ENCODE results near the gene MAGEF1. TPM values are rescaled to one million over a fixed set of nuclear protein-coding genes. Genes with fewer than 3 reads are reported as not detected.

The MAGEF1 gene
- total RNA-seq, 8 experiments from 2014 or later: 52.0 to 118 (median 81.4) TPM

GRCh38 chr3:184740509-184741258, 28.8 kb upstream of the MAGEF1 start:
- H3K4me1 ChIP-seq (replicated peaks in 1 of 2): peaks cover 16 to 17% of the 10 kb centered on the region in 2 donors
- no peak overlapping the region for H3K4me3 ChIP-seq
- no peak overlapping the region for H3K27ac ChIP-seq
- peak in 7 of 8 experiments; percentile 19 to 64 (median 51) for ATAC-seq (replicated peaks in 6 of 8)
- 0 to 100% (median 72%) methylated on average over 1 to 3 of the region's 9 CpGs; no CpG with 5 or more reads in 4 of the 10 experiments for WGBS, 10 experiments
- in situ Hi-C loops (cut with MboI; ENCODE audit: low pct_unique_long_range_greater_than_20kb in 2 of 9, low sequenced_read_pairs in 9 of 9, unreplicated experiment in 9 of 9): no loop called here

- 70 to 100% (median 88%) methylated on average over 1 to 5 of the region's 5 CpGs; no CpG with 5 or more reads in 2 of the 10 experiments for WGBS, 10 experiments
- Histone ChIP-seq H3K4me1 (replicated peaks in 1 of 2) (peaks cover 16 to 17% of the 10 kb centered on the region in 2 donors), H3K4me3 (no peak overlapping the region), H3K27ac (no peak overlapping the region)
- no peak for ATAC-seq (replicated peaks in 6 of 8)
- in situ Hi-C loops (cut with MboI; ENCODE audit: low pct_unique_long_range_greater_than_20kb in 2 of 9, low sequenced_read_pairs in 9 of 9, unreplicated experiment in 9 of 9): no loop called here
Measured at GRCh38 chr3:184739594-184740505, 28.0 kb upstream of the MAGEF1 start.

DNA sequence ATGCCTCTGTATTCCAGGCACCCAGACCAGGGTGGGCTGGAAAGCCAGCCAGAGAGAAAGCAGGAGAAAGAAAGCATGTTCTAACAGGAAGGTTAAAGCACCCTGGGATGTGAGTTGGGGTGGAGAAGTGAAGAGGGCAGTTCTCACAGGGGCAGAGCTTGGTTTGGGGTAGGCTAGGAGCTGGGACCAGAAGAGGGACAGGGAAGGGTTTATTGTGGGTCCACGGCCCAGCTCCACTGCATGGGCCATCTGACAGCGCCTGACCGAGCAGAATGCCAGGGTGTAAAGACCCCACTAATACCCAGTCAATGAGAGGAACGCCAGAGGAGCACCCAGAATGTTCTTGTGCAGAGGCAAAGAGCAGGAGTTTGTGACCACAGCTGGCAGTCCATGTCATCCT, 27.1 kb upstream of the MAGEF1 start:
- WGBS, 10 experiments: 70 to 100% (median 94%) methylated on average over 1 to 3 of the region's 4 CpGs; no CpG with 5 or more reads in 5 of the 10 experiments
- Histone ChIP-seq H3K4me3 (no peak overlapping the region), H3K4me1 (replicated peaks in 1 of 2) (peaks cover 16 to 17% of the 10 kb centered on the region in 2 donors), H3K27ac (no peak overlapping the region)
- ATAC-seq (replicated peaks in 6 of 8): no peak
- in situ Hi-C loops (cut with MboI; ENCODE audit: low pct_unique_long_range_greater_than_20kb in 2 of 9, low sequenced_read_pairs in 9 of 9, unreplicated experiment in 9 of 9): no loop called here

DNA sequence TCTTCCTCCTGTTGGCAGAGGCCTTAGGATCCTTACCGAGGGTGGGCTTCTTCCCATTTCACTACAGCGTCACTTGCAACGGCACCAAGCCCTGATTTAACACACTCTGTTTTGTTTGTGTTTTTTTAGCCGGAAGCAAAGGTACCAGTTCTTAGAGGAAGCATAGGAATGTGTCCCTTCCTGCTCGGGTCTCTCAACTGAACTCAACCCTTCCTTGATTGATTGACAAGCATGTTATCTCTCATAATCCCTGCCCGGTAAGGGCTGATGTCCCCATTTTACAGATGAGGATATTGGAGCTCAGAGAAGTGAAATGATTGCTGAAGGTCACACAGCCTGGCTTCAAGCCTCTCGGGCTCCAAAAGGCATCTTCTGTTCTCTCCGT, 26.6 kb upstream of the MAGEF1 start:
- Histone ChIP-seq H3K4me3 (no peak overlapping the region), H3K27ac (no peak overlapping the region), H3K4me1 (replicated peaks in 1 of 2) (peaks cover 16 to 17% of the 10 kb centered on the region in 2 donors)
- WGBS, 10 experiments: 74 to 100% (median 83%) methylated on average over 2 to 7 of the region's 8 CpGs; no CpG with 5 or more reads in 3 of the 10 experiments
- in situ Hi-C loops (cut with MboI; ENCODE audit: low pct_unique_long_range_greater_than_20kb in 2 of 9, low sequenced_read_pairs in 9 of 9, unreplicated experiment in 9 of 9): no loop called here
- no peak for ATAC-seq (replicated peaks in 6 of 8)

- no peak overlapping the region for H3K4me3 ChIP-seq
- in situ Hi-C loops (cut with MboI; ENCODE audit: low pct_unique_long_range_greater_than_20kb in 2 of 9, low sequenced_read_pairs in 9 of 9, unreplicated experiment in 9 of 9): no loop called here
- H3K4me1 ChIP-seq (replicated peaks in 1 of 2): peaks cover 14 to 15% of the 10 kb centered on the region in 2 donors
- no peak overlapping the region for H3K27ac ChIP-seq
- 20 to 100% (median 65%) methylated on average over 3 to 11 of the region's 15 CpGs; no CpG with 5 or more reads in 1 of the 10 experiments for WGBS, 10 experiments
- ATAC-seq (replicated peaks in 6 of 8): peak in 3 of 8 experiments; percentile 89 to 95 (median 91)
Measured at GRCh38 chr3:184737641-184738505, 26.0 kb upstream of the MAGEF1 start.

GRCh38 chr3:184737063-184737462, 25.2 kb upstream of the MAGEF1 start:
- no peak overlapping the region for H3K27ac ChIP-seq
- ATAC-seq (replicated peaks in 6 of 8): no peak
- whole genome bisulfite sequencing, 10 experiments: 64 to 100% (median 89%) methylated on average over 1 to 2 of the region's 3 CpGs; no CpG with 5 or more reads in 5 of the 10 experiments
- no peak overlapping the region for H3K4me3 ChIP-seq
- H3K4me1 ChIP-seq (replicated peaks in 1 of 2): peaks cover 6 to 11% of the 10 kb centered on the region in 2 donors
- in situ Hi-C loops (cut with MboI; ENCODE audit: low pct_unique_long_range_greater_than_20kb in 2 of 9, low sequenced_read_pairs in 9 of 9, unreplicated experiment in 9 of 9): no loop called here

- WGBS, 10 experiments: 43 to 100% (median 90%) methylated on average over 1 to 10 of the region's 14 CpGs; no CpG with 5 or more reads in 6 of the 10 experiments
- Histone ChIP-seq H3K4me1 (replicated peaks in 1 of 2) (peaks cover 12 to 24% of the 10 kb centered on the region in 2 donors), H3K4me3 (no peak overlapping the region), H3K27ac (no peak overlapping the region)
- in situ Hi-C loops (cut with MboI; ENCODE audit: low pct_unique_long_range_greater_than_20kb in 2 of 9, low sequenced_read_pairs in 9 of 9, unreplicated experiment in 9 of 9): no loop called here
- ATAC-seq (replicated peaks in 6 of 8): no peak
Measured at GRCh38 chr3:184734903-184735701, 23.2 kb upstream of the MAGEF1 start.

DNA sequence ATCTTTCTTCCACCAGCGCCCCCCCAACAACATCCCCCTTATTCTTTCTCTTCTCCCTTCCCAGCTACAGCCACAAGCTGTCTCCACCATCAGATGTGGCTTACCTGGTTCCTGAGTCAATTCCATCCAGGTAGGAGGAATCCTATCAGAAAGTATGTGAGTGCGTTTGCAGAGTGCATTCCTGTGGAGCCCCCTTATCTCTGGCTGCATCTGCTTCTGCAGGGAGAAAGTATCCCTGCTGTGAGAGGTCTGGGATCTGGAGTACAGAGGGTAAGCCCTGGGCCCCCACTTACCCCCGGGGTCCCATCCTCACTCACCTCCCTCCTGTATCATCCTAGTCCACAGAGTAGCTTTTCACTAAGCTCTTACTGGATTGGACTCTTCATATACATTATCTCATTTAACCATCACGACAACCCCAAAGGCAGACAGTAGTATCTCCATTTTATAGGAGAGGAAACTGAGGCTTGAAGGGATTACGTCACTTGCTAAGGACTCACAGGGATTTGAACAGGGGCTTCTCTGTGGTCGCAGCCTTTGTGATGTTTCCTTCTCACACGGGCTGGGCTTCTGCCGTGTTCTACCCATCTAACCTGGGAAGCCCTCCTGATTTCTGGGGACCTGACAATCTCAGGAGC, 22.2 kb upstream of the MAGEF1 start:
- Histone ChIP-seq H3K4me3 (no peak overlapping the region), H3K27ac (no peak overlapping the region), H3K4me1 (replicated peaks in 1 of 2) (peaks cover 12 to 24% of the 10 kb centered on the region in 2 donors)
- 50 to 100% (median 88%) methylated on average over 1 to 5 of the region's 8 CpGs; no CpG with 5 or more reads in 5 of the 10 experiments for WGBS, 10 experiments
- in situ Hi-C loops (cut with MboI; ENCODE audit: low pct_unique_long_range_greater_than_20kb in 2 of 9, low sequenced_read_pairs in 9 of 9, unreplicated experiment in 9 of 9): no loop called here
- no peak for ATAC-seq (replicated peaks in 6 of 8)

- Histone ChIP-seq H3K4me1 (replicated peaks in 1 of 2) (peaks cover 12 to 24% of the 10 kb centered on the region in 2 donors), H3K4me3 (no peak overlapping the region), H3K27ac (no peak overlapping the region)
- WGBS, 10 experiments: 71 to 100% (median 97%) methylated on average over 1 to 4 of the region's 4 CpGs; no CpG with 5 or more reads in 2 of the 10 experiments
- no peak for ATAC-seq (replicated peaks in 6 of 8)
- in situ Hi-C loops (cut with MboI; ENCODE audit: low pct_unique_long_range_greater_than_20kb in 2 of 9, low sequenced_read_pairs in 9 of 9, unreplicated experiment in 9 of 9): no loop called here
Measured at GRCh38 chr3:184733181-184733580, 21.3 kb upstream of the MAGEF1 start.

- Histone ChIP-seq H3K4me3 (no peak overlapping the region), H3K4me1 (replicated peaks in 1 of 2) (peaks cover 12 to 25% of the 10 kb centered on the region in 2 donors), H3K27ac (no peak overlapping the region)
- no peak for ATAC-seq (replicated peaks in 6 of 8)
- WGBS, 10 experiments: 20 to 81% (median 68%) methylated on average over 1 to 8 of the region's 11 CpGs; no CpG with 5 or more reads in 2 of the 10 experiments
- in situ Hi-C loops (cut with MboI; ENCODE audit: low pct_unique_long_range_greater_than_20kb in 2 of 9, low sequenced_read_pairs in 9 of 9, unreplicated experiment in 9 of 9): no loop called here
Measured at GRCh38 chr3:184731786-184732537, 20.1 kb upstream of the MAGEF1 start.

DNA sequence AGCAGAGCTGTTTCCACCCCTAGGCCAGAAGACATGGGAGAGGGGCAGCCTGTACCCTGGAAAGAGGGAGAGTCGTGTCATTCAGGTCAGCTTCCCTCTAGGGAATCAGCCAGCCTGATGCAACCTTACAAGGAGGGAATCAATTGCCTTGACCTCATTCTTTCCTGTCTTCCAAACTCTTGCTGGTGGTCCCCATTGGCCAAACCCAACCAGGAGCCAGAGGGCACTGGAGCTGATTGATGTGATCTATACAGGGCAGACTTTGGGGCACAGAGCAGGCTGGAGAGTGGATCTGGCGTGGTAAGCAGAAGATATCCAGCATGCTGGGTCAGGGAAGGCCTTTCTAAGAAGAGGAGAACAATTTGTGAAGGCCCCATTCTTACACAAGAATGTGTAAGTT, 19.1 kb upstream of the MAGEF1 start:
- WGBS, 10 experiments: 86 to 100% (median 94%) methylated on average over 1 of the region's 2 CpGs; no CpG with 5 or more reads in 6 of the 10 experiments
- Histone ChIP-seq H3K4me3 (no peak overlapping the region), H3K27ac (no peak overlapping the region), H3K4me1 (replicated peaks in 1 of 2) (peaks cover 9 to 23% of the 10 kb centered on the region in 2 donors)
- no peak for ATAC-seq (replicated peaks in 6 of 8)
- in situ Hi-C loops (cut with MboI; ENCODE audit: low pct_unique_long_range_greater_than_20kb in 2 of 9, low sequenced_read_pairs in 9 of 9, unreplicated experiment in 9 of 9): no loop called here
